ENCODE results near the gene EXOC2. TPM values are rescaled to one million over a fixed set of nuclear protein-coding genes. Genes with fewer than 3 reads are reported as not detected.

EXOC2 gene
- total RNA-seq, 2 experiments from 2014 or later, result 31.9 to 35.4 TPM

DNA sequence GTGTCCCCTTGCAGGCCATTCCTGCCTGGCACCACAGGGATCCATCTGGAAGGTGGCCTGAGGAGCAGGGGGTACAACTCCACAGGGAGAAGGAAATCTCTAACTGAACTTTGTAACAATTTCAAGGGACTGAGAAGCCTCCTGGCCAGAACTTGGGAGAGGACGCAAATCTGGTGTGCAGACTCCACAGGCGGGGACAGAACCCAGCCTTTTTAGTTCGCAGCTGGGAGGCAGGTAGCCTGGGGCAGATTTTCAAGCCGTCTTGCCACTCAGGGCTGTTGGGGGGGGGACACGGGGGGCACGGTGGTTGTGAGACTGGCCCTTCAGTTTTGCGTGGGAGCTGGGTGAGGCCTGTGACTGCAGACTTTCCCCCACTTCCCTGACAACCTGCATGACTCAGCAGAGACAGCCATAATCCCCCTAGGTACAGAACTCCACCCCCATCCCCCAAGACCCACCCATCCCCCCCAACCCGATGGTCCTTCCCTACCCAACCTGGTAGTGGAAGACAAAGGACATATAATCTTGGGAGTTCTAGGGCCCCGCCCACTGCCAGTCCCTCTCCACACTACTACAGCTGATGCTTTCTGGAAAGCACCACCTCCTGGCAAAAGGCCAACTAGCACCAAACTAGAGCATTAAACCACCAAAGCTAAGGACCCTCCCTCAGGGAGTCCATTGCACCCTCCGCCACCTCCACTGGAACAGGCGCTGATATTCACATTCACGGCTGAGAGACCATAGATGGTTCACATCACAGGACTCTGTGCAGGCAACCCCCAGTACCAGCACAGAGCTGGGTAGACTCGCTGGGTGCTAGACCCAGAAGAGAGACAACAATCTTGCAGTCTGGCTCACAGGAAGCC lies 33.0 kb downstream of the EXOC2 start:
- POLR2A ChIA-PET, result interaction anchor here (0.6 to 1.1 kb wide), 2 partner anchors 18 to 33 kb away, joined by 3 to 5 read pairs; partner anchors contain the start of gene EXOC2
- Mint-ChIP-seq H3K27me3 (no peaks in the 10 kb centered on the region), H3K27ac (peak overlapping the region; percentile 55), H3K4me3 (peak overlapping the region; percentile 55), H3K4me1 (peaks cover 40% of the 10 kb centered on the region), H3K9me3 (peaks cover 10% of the 10 kb centered on the region), H3K36me3 (peaks cover 46% of the 10 kb centered on the region)
- no peak for ATAC-seq (ENCODE audit: low read depth)
- DNase-seq, result no peak

DNA sequence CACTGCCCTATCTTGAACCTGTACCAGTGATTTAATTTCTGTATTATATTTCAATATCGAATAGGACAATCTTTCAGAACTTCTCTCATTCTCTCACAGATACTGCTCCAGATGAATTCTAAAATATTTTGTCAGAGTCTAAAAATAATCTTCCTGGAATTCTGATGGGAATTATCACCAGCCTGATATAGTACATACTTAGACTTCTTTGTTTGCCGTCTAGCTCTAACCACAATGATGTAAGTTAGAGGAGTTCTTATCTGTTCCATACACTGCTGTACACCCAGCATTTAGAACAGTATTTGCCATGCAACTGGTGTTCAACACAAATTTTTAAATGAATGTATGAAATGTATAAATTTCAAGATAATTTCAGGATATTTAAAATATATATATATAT lies 34.7 kb downstream of the EXOC2 start:
- H3K27me3 Mint-ChIP-seq, result no peaks in the 10 kb centered on the region
- H3K27ac Mint-ChIP-seq, result no peak overlapping the region
- peaks cover 5% of the 10 kb centered on the region for H3K9me3 Mint-ChIP-seq
- H3K4me1 Mint-ChIP-seq, result peaks cover 33% of the 10 kb centered on the region
- H3K4me3 Mint-ChIP-seq, result no peak overlapping the region
- ATAC-seq (ENCODE audit: low read depth) (no peak), DNase-seq (no peak)
- POLR2A ChIA-PET, result no interaction called here
- peaks cover 38% of the 10 kb centered on the region for H3K36me3 Mint-ChIP-seq

DNA sequence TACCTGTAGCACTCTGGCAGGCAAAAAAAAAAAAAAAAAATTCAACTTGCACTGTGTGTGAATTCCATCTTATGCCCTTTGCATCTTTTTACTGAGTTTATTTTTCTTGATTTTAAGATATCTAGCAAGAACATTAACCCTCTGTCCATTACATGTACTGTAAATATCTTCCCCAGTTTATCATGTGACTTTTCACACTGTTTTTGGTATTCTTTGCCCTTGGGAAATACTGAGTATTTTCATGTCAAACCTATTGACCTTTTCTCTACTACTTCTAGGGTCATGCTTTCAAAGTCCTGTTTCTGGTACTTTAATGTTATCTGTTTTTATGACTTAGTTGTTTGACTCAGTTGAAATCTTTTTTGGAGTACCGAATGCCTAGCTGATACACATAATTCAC lies 35.2 kb downstream of the EXOC2 start:
- no peak for DNase-seq
- no peak overlapping the region for H3K27ac Mint-ChIP-seq
- POLR2A ChIA-PET, result no interaction called here
- H3K27me3 Mint-ChIP-seq, result no peaks in the 10 kb centered on the region
- H3K36me3 Mint-ChIP-seq, result peaks cover 34% of the 10 kb centered on the region
- peaks cover 32% of the 10 kb centered on the region for H3K4me1 Mint-ChIP-seq
- ATAC-seq (ENCODE audit: low read depth), result no peak
- no peak overlapping the region for H3K4me3 Mint-ChIP-seq
- peaks cover 2% of the 10 kb centered on the region for H3K9me3 Mint-ChIP-seq

DNA sequence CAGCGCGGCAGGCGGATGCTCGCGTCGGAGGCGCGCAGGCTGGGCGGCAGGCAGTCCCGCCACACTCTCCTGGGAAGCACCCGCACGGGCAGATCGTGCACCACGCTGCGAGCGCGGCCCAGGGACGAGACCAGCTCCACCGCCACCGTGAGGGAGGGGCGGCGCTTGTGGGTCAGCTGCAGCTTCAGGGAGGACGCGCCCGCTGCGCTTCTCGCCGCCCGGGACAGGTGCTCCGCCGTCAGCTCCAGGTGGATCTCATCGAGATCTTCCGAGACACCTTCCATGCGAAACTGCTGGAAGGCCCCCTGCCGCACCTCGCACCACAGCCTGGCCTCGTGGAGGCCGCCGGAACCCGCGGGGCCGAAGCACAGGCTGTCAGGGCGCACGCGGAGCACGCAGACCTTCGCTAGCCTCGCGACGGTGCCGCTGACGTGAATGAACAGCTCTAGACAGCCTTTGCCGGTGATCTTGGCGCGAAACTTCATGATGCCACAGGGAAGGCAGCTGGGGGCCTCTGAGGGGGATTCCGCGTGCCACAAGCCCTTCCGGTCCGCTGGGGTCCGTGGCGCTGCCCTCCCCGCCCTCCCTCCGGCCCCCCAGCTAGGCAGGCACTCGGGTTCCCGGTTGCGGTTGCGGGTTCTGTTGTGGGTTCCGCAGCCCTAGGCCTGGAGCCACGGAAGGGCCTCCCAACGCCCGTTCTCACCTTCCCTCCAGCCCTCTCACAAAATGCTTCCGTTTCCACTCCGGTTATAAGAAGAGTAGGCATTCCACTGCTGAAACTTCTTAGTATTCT lies 36.3 kb downstream of the EXOC2 start, which contains the start of gene HUS1B:
HUS1B (minus strand) TSS at position 641 of the 793 bp plus-strand sequence; CDS start at position 485, 156 bp downstream.
- H3K9me3 Mint-ChIP-seq, result peaks cover 2% of the 10 kb centered on the region
- H3K4me1 Mint-ChIP-seq, result peaks cover 24% of the 10 kb centered on the region
- H3K36me3 Mint-ChIP-seq, result peaks cover 27% of the 10 kb centered on the region
- H3K27ac Mint-ChIP-seq, result peak within 1 kb of the TSS; percentile 11
- H3K27me3 Mint-ChIP-seq, result no peaks in the 10 kb centered on the region
- ATAC-seq (ENCODE audit: low read depth) (no peak), DNase-seq (no peak)
- no peak within 1 kb of the TSS for H3K4me3 Mint-ChIP-seq
- POLR2A ChIA-PET, result no interaction called here

DNA sequence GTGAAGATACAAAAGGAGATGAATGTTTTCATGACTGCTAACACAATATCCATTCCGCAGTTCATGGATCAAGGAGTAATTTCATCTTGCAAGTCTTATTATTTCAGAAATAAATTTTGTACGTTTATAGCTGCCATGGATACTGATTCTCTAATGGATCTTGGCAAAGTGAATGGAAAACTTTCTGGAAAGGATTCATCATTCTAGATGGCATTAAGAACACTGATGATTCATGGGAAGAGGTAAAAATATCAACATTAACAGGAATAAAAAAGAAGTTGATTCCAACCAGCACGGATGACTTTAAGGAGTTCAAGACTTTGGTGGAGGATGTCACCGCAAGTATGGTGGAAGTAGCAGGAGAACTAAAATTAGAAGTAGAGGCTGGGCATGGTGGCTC lies 38.8 kb downstream of the EXOC2 start:
- no peaks in the 10 kb centered on the region for H3K27me3 Mint-ChIP-seq
- H3K4me3 Mint-ChIP-seq, result no peak overlapping the region
- no peak overlapping the region for H3K27ac Mint-ChIP-seq
- peaks cover 4% of the 10 kb centered on the region for H3K4me1 Mint-ChIP-seq
- peaks cover 1% of the 10 kb centered on the region for H3K9me3 Mint-ChIP-seq
- DNase-seq (no peak), ATAC-seq (ENCODE audit: low read depth) (no peak)
- peaks cover 21% of the 10 kb centered on the region for H3K36me3 Mint-ChIP-seq
- POLR2A ChIA-PET, result no interaction called here

DNA sequence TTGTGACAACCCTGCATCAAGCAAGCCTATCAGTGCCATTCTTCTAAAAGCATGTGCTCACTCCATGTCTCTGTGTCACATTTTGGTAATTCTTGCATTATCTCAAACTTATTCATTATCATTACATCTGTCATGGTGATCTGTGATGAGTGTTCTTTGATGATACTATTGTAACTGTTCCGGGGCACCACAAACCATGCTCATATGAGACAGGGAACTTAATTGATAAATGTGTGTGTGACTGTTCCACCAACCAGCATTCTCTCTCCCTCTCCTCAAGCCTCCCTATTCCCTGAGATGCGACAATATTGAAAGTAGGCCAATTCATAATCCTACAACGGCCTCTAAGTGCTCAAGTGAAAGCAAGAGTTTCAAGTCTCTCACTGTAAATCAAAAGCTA lies 40.1 kb downstream of the EXOC2 start:
- peaks cover 4% of the 10 kb centered on the region for H3K4me1 Mint-ChIP-seq
- no peaks in the 10 kb centered on the region for H3K27me3 Mint-ChIP-seq
- ATAC-seq (ENCODE audit: low read depth) (no peak), DNase-seq (no peak)
- H3K9me3 Mint-ChIP-seq, result peaks cover 1% of the 10 kb centered on the region
- H3K4me3 Mint-ChIP-seq, result no peak overlapping the region
- POLR2A ChIA-PET, result no interaction called here
- no peak overlapping the region for H3K27ac Mint-ChIP-seq
- H3K36me3 Mint-ChIP-seq, result peaks cover 18% of the 10 kb centered on the region

DNA sequence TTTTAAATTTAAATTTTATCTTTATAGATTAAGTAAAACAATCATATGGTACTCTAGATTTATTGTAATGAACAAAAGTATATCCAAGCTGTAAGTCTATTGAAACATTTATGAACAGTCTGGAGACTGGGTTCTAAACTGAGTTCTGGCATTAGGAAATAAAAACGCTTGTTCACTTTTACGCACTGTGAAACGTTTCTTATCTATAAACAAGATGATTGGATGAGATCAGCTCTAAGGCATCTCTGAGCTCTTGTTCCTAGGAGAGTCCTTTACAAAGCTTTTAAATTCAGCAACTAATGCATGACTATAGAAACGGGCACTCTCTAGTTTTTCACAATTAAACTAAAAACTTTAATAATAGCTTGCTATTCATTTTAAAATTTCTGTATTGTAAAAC lies 42.8 kb downstream of the EXOC2 start:
- Mint-ChIP-seq H3K4me3 (no peak overlapping the region), H3K27me3 (no peaks in the 10 kb centered on the region), H3K27ac (no peak overlapping the region), H3K9me3 (no peaks in the 10 kb centered on the region), H3K4me1 (peaks cover 6% of the 10 kb centered on the region), H3K36me3 (peaks cover 4% of the 10 kb centered on the region)
- ATAC-seq (ENCODE audit: low read depth) (no peak), DNase-seq (no peak)
- POLR2A ChIA-PET, result no interaction called here

DNA sequence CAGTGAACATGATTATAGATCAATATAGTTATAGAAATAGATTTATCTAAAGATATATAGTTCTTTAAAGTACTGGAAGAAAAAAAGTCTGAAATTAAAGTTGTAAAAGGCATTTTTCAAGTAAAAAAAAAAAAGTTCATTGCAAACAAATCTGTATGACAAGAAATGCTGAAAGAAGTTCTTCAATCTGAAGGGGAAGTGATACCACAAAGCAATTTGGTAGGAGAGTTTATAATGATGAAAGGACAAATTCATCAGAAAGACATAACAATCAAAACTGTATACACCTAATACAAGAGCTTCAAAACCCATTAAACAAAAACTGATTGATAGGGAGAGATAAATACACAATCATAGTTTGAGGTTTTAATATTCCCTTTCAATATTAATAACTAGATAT lies 50.1 kb downstream of the EXOC2 start:
- POLR2A ChIA-PET, result no interaction called here
- ATAC-seq (ENCODE audit: low read depth) (no peak), DNase-seq (no peak)

DNA sequence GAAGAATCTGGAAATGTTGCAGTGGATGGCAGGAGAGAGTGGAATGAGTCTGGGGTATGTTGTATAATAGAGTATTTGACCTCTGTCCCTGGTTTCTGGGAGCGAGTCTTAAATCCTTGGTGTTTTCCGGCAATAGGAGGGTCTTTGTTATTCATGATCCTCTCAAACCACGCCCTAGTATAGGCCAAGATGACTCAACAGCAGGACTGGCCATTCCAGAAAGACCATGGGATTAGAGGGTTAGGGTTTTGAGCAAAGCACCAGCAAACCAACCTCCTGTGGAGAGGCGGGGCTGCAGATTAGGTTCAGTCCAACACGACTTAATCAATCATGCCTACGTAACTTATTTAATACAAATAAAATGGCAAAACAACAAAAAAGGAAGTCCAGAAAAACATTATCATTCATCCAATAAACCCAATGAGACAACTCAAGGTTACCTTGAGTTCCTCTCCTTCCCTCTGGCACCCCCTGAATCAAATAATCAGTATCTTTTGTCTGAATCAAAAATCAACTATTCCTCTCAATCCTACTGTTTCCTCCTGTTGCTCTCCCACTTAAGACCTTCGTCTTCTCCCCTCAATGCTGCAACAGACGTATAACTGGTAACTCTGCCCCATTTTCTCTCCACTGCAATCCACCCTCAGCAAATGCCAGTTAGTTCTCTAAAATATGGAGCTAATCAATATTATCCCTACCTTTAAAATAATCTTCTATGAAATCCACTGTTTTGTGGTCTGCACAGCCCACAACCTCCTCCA lies 51.5 kb downstream of the EXOC2 start:
- ATAC-seq (ENCODE audit: low read depth) (no peak), DNase-seq (no peak)
- no peaks in the 10 kb centered on the region for H3K27me3 Mint-ChIP-seq
- H3K9me3 Mint-ChIP-seq, result peaks cover 7% of the 10 kb centered on the region
- POLR2A ChIA-PET, result no interaction called here
- H3K4me3 Mint-ChIP-seq, result no peak overlapping the region
- no peak overlapping the region for H3K27ac Mint-ChIP-seq
- H3K4me1 Mint-ChIP-seq, result peaks cover 8% of the 10 kb centered on the region
- H3K36me3 Mint-ChIP-seq, result peaks cover 12% of the 10 kb centered on the region

More for the DNA sequence above, 50.1 kb downstream of the EXOC2 start:
- H3K27ac Mint-ChIP-seq, result no peak overlapping the region
- H3K4me1 Mint-ChIP-seq, result peaks cover 8% of the 10 kb centered on the region
- peaks cover 5% of the 10 kb centered on the region for H3K36me3 Mint-ChIP-seq
- no peak overlapping the region for H3K4me3 Mint-ChIP-seq
- peaks cover 7% of the 10 kb centered on the region for H3K9me3 Mint-ChIP-seq
- no peaks in the 10 kb centered on the region for H3K27me3 Mint-ChIP-seq

DNA sequence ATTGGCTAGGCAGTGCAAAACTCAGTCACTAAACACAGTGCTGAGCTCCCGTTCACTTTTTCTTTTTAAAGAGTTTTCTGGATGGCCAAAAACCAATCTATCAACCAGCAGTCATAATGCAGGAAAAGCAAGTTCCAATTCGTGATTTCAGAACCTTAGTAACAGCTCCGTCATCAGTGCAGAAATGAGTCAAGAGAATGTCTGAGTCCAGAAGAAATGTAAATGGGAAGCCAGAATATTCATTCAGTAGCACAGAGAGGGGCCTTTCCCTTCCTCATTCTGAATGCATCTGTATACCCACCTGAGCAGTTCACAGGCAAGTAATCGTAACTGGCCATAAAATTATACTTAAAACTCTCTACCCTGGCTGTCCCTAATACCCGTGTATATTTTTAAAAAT lies 56.5 kb downstream of the EXOC2 start:
- Mint-ChIP-seq H3K27ac (no peak overlapping the region), H3K9me3 (peaks cover 2% of the 10 kb centered on the region), H3K36me3 (peaks cover 19% of the 10 kb centered on the region), H3K4me3 (no peak overlapping the region), H3K27me3 (no peaks in the 10 kb centered on the region), H3K4me1 (no peaks in the 10 kb centered on the region)
- ATAC-seq (ENCODE audit: low read depth) (no peak), DNase-seq (no peak)
- POLR2A ChIA-PET, result no interaction called here

DNA sequence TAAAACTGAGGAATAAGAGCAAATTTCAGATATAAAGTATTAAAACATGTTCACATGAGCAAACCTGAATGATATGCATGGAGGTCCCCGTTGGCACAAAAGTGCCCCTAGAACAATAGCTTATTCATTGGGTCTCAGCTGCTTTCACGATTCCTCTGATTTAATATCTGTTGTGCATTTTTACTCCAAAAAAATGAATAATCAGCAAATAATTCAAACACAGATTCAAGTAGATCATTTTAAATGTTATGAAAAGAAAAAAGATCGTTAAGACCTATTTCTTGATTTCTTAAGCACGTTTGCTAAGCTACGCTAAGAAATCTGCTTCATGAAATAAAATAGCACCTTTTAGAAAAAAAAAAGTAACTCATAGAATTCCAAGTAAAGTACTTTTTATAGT lies 57.7 kb downstream of the EXOC2 start:
- ATAC-seq (ENCODE audit: low read depth), result no peak
- Mint-ChIP-seq H3K27me3 (no peaks in the 10 kb centered on the region), H3K4me3 (no peak overlapping the region), H3K9me3 (no peaks in the 10 kb centered on the region), H3K36me3 (peaks cover 16% of the 10 kb centered on the region), H3K27ac (no peak overlapping the region), H3K4me1 (no peaks in the 10 kb centered on the region)
- POLR2A ChIA-PET, result no interaction called here
- DNase-seq, result no peak

DNA sequence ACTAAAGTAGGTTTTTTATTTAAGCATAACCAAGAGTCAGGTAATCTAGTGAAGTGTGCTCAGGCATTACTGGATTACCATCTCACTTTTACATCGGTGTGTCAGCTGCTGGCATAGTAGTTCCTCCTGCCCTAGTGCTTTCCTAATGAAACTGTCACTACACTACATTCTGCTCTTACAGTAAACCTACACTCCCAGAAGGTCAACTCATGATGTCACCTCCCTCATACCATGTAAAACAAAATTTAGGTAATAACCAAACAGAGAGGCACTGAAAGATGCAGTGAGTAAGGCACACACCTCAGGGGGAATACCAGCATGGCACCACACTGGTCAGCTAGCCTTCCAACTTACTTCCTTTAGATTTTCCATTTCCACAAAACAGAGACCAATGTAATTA lies 59.3 kb downstream of the EXOC2 start:
- ATAC-seq (ENCODE audit: low read depth), result no peak
- Mint-ChIP-seq H3K9me3 (no peaks in the 10 kb centered on the region), H3K4me1 (peaks cover 6% of the 10 kb centered on the region), H3K27me3 (no peaks in the 10 kb centered on the region), H3K4me3 (no peak overlapping the region), H3K27ac (no peak overlapping the region), H3K36me3 (peaks cover 24% of the 10 kb centered on the region)
- DNase-seq, result no peak
- POLR2A ChIA-PET, result no interaction called here

DNA sequence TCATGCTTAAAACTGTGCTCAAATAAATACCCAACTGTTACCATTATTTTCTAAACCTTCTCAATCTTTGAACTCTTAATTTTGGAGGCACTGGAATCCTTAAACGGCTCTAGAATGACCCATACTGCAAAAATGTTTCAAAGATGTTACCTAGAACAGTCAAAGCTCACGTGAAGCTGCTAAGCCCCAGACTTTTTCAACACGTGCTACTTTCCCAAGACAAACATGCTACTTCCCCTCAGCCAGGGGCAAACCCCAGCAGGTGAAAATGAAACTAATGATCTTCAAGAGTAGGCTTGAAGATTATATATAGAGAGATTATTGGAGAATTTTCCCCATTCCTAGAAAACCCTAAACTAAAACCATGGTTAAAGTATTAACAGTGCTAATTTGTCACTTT lies 64.2 kb downstream of the EXOC2 start:
- H3K4me1 Mint-ChIP-seq, result peaks cover 8% of the 10 kb centered on the region
- peaks cover 19% of the 10 kb centered on the region for H3K36me3 Mint-ChIP-seq
- no peaks in the 10 kb centered on the region for H3K27me3 Mint-ChIP-seq
- no peak overlapping the region for H3K4me3 Mint-ChIP-seq
- DNase-seq, result no peak
- POLR2A ChIA-PET, result no interaction called here
- ATAC-seq (ENCODE audit: low read depth), result no peak
- peak overlapping the region; percentile 55 for H3K27ac Mint-ChIP-seq
- H3K9me3 Mint-ChIP-seq, result no peaks in the 10 kb centered on the region
